IMR-90 (cell line): Measurements from ENCODE around the gene TRIM25. TPM values are rescaled to one million over a fixed set of nuclear protein-coding genes. Genes with fewer than 3 reads are reported as not detected.

Source experiments
- ATAC-seq: fragments of 200-7000 bp; cut with Tn5 transposase; 2 replicates; pipeline ENCODE4 v1.9.1; 2020; ENCODE audit warnings: low read depth, mild to moderate bottlenecking, moderate library complexity
- BruUV-seq: library from RNA; stranded (reverse); fragments of 400-500 nt; replicated peaks from 2 replicates; lab custom pipeline; 2021; lab: Mats Ljungman, UMichigan
- CTCF ChIA-PET: fragments of 300-600 bp; formaldehyde crosslinking; extraction: SDS; loops from one replicate; lab custom pipeline; 2021; ENCODE audit warnings: antibody characterized with exemption; lab: Yijun Ruan, JAX
- POLR2A ChIA-PET: fragments of 300-600 bp; sonication (Branson Sonifier 250); formaldehyde crosslinking; loops from one replicate; lab custom pipeline; 2022; ENCODE audit warnings: antibody characterized with exemption; ENCODE audit not compliant: unreplicated experiment; lab: Charles Lee
- DNase-seq: peaks from one replicate; pipeline ENCODE4 v3.0.0; 2013
- H2AFZ ChIP-seq: replicated peaks from 2 replicates; pipeline ENCODE3; 2013; ENCODE audit warnings: low read length, mild to moderate bottlenecking; ENCODE audit not compliant: poor library complexity
- H2AK5ac ChIP-seq: 2 replicates; pipeline ENCODE4 v1.6.1; 2013; ENCODE audit warnings: low read depth, low read length, inconsistent platforms
- H2AK9ac ChIP-seq: replicated peaks from 2 replicates; pipeline ENCODE3; 2013; ENCODE audit warnings: mild to moderate bottlenecking, low read depth, low read length, moderate library complexity; ENCODE audit not compliant: poor library complexity
- H2BK120ac ChIP-seq: 2 replicates; pipeline ENCODE4 v1.6.1; 2013; ENCODE audit warnings: low read depth, low read length, inconsistent platforms
- H2BK15ac ChIP-seq: 3 replicates; pipeline ENCODE4 v1.6.1; 2013; ENCODE audit warnings: low read depth, low read length, inconsistent platforms
- H2BK20ac ChIP-seq: 2 replicates; pipeline ENCODE4 v1.6.1; 2013; ENCODE audit warnings: low read depth, mild to moderate bottlenecking, inconsistent platforms, low read length, moderate library complexity
- H2BK5ac ChIP-seq: 2 replicates; pipeline ENCODE4 v1.6.1; 2013; ENCODE audit warnings: mild to moderate bottlenecking, low read depth, low read length, inconsistent platforms; ENCODE audit not compliant: poor library complexity, severe bottlenecking
- H3K14ac ChIP-seq: replicated peaks from 2 replicates; pipeline ENCODE4 v1.6.1; 2013; ENCODE audit warnings: low read depth, low read length, inconsistent platforms
- H3K18ac ChIP-seq: 2 replicates; pipeline ENCODE4 v1.6.1; 2013; ENCODE audit warnings: low read depth, low read length, control low read depth
- H3K23ac ChIP-seq: 2 replicates; pipeline ENCODE4 v1.6.1; 2013; ENCODE audit warnings: low read depth, low read length, inconsistent platforms
- H3K27ac ChIP-seq: 2 replicates; pipeline ENCODE4 v1.5.1; 2013; ENCODE audit warnings: mild to moderate bottlenecking, control low read depth, low read length; ENCODE audit not compliant: insufficient read depth
- H3K27me3 ChIP-seq: 2 replicates; pipeline ENCODE4 v1.6.1; 2013; ENCODE audit warnings: low read length; ENCODE audit not compliant: control insufficient read depth, insufficient read depth
- H3K36me3 ChIP-seq: 2 replicates; pipeline ENCODE4 v1.6.1; 2013; ENCODE audit warnings: low read length, mixed read lengths; ENCODE audit not compliant: control insufficient read depth, insufficient read depth
- H3K4ac ChIP-seq: 2 replicates; pipeline ENCODE4 v1.6.1; 2013; ENCODE audit warnings: low read depth, low read length, inconsistent platforms
- H3K4me1 ChIP-seq: 2 replicates; pipeline ENCODE4 v1.6.1; 2013; ENCODE audit warnings: low read length, mixed read lengths; ENCODE audit not compliant: control insufficient read depth, insufficient read depth
- H3K4me2 ChIP-seq: 2 replicates; pipeline ENCODE4 v1.6.1; 2013; ENCODE audit warnings: low read depth, mild to moderate bottlenecking, control low read depth, low read length, moderate library complexity
- H3K4me3 ChIP-seq: 2 replicates; pipeline ENCODE4 v1.5.1; 2013; ENCODE audit warnings: low read depth, mild to moderate bottlenecking, control low read depth, low read length, moderate library complexity; ENCODE audit not compliant: insufficient read depth
- H3K56ac ChIP-seq: 2 replicates; pipeline ENCODE4 v1.6.1; 2013; ENCODE audit warnings: low read length, inconsistent platforms; ENCODE audit not compliant: insufficient read depth; ENCODE audit errors: extremely low read depth
- H3K79me1 ChIP-seq, 2 experiments: 2 replicates each; pipeline ENCODE4 v1.6.1; 2013; ENCODE audit warnings: low read length in 2 of 2, inconsistent platforms in 1 of 2, low read depth in 1 of 2
- H3K9ac ChIP-seq: 2 replicates; pipeline ENCODE4 v1.6.1; 2013; ENCODE audit warnings: low read depth, low read length, control low read depth
- H3K9me1 ChIP-seq: 2 replicates; pipeline ENCODE4 v1.6.1; 2013; ENCODE audit warnings: low read length, inconsistent platforms; ENCODE audit not compliant: insufficient read depth
- H3K9me3 ChIP-seq: 2 replicates; pipeline ENCODE4 v1.6.1; 2013; ENCODE audit warnings: low read length; ENCODE audit not compliant: control insufficient read depth, insufficient read depth
- H4K20me1 ChIP-seq: 2 replicates; pipeline ENCODE4 v1.6.1; 2013; ENCODE audit warnings: low read length, inconsistent platforms; ENCODE audit not compliant: insufficient read depth
- H4K5ac ChIP-seq: 2 replicates; pipeline ENCODE4 v1.6.1; 2013; ENCODE audit warnings: mild to moderate bottlenecking, low read depth, low read length, control low read depth
- H4K8ac ChIP-seq, 2 experiments: 2 replicates each; pipeline ENCODE4 v1.6.1; 2013; ENCODE audit warnings: low read depth in 2 of 2, low read length in 2 of 2, control low read depth in 1 of 2, inconsistent platforms in 1 of 2
- H4K91ac ChIP-seq: 2 replicates; pipeline ENCODE4 v1.6.1; 2013; ENCODE audit warnings: low read depth, low read length, inconsistent platforms; ENCODE audit not compliant: insufficient read depth
- BHLHE40 ChIP-seq: fragments of 150-350 bp; IDR thresholded peaks from 2 replicates; pipeline ENCODE4 v1.6.1; 2016; ENCODE audit warnings: mild to moderate bottlenecking, low read depth, low read length
- CEBPB ChIP-seq: IDR thresholded peaks from 2 replicates; pipeline ENCODE4 v1.6.1; 2012; ENCODE audit warnings: low read depth, low read length, improper control_type of control experiment
- CHD1 ChIP-seq: IDR thresholded peaks from 2 replicates; pipeline ENCODE4 v1.6.1; 2012; ENCODE audit warnings: low read depth, low read length, improper control_type of control experiment
- CTCF ChIP-seq: conservative IDR thresholded peaks from 2 replicates; pipeline ENCODE4 v1.5.1; 2012; ENCODE audit warnings: mild to moderate bottlenecking, low read depth, low read length, improper control_type of control experiment
- FOS ChIP-seq: fragments of 150-350 bp; IDR thresholded peaks from 2 replicates; pipeline ENCODE4 v1.6.1; 2016; ENCODE audit warnings: low read depth, low read length
- MAFK ChIP-seq: IDR thresholded peaks from 2 replicates; pipeline ENCODE4 v1.6.1; 2012; ENCODE audit warnings: low read depth, low read length, improper control_type of control experiment
- MAZ ChIP-seq: IDR thresholded peaks from 2 replicates; pipeline ENCODE4 v1.6.1; 2012; ENCODE audit warnings: low read depth, mild to moderate bottlenecking, low read length, improper control_type of control experiment, moderate library complexity, borderline replicate concordance
- MXI1 ChIP-seq: IDR thresholded peaks from 2 replicates; pipeline ENCODE4 v1.6.1; 2012; ENCODE audit warnings: low read depth, mild to moderate bottlenecking, low read length, moderate library complexity, borderline replicate concordance
- NFE2L2 ChIP-seq: fragments of 150-350 bp; IDR thresholded peaks from 2 replicates; pipeline ENCODE4 v1.6.1; 2016; ENCODE audit warnings: low read depth, mild to moderate bottlenecking, low read length
- POLR2A ChIP-seq: IDR thresholded peaks from 2 replicates; pipeline ENCODE4 v1.6.1; 2012; ENCODE audit warnings: mild to moderate bottlenecking, low read depth, low read length
- RAD21 ChIP-seq: IDR thresholded peaks from 2 replicates; pipeline ENCODE4 v1.6.1; 2012; ENCODE audit warnings: low read length, improper control_type of control experiment
- RCOR1 ChIP-seq: IDR thresholded peaks from 2 replicates; pipeline ENCODE4 v1.6.1; 2012; ENCODE audit warnings: mild to moderate bottlenecking, low read length, improper control_type of control experiment; ENCODE audit not compliant: insufficient replicate concordance
- RFX5 ChIP-seq: IDR thresholded peaks from 2 replicates; pipeline ENCODE4 v1.8.0; 2012; ENCODE audit warnings: low read depth, mild to moderate bottlenecking, low read length, moderate library complexity
- SMC3 ChIP-seq: fragments of 150-350 bp; IDR thresholded peaks from 2 replicates; pipeline ENCODE4 v1.6.1; 2016; ENCODE audit warnings: low read depth, mild to moderate bottlenecking, antibody characterized with exemption, low read length, moderate library complexity
- USF2 ChIP-seq: fragments of 150-350 bp; IDR thresholded peaks from 2 replicates; pipeline ENCODE4 v1.6.1; 2017; ENCODE audit warnings: mild to moderate bottlenecking, antibody characterized with exemption, low read length, low read depth
- WGBS, 2 experiments: methylation state at CpG; one replicate each; pipeline versions ENCODE4 v1.1.5 to v1.1.7; 2013; ENCODE audit warnings: missing lambda C conversion rate in 2 of 2; ENCODE audit not compliant: insufficient read length in 1 of 2; ENCODE audit errors: extremely low coverage in 2 of 2; 5-methylcytosine and 5-hydroxymethylcytosine counted together
- dilution Hi-C: fragments of 300-500 bp; cut with HindIII; formaldehyde crosslinking; loops from one replicate; pipeline ENCODE4 v1.14.3; 2018; ENCODE audit warnings: low sequenced_read_pairs; ENCODE audit not compliant: unreplicated experiment
- in situ Hi-C: fragments of 300-500 bp; cut with MboI; formaldehyde crosslinking; loops from 3 replicates; pipeline ENCODE4 v1.14.3; 2019; ENCODE audit warnings: low sequenced_read_pairs, inconsistent platforms, mixed read lengths
- intact Hi-C: fragments of 100-400 bp; cut with micrococcal nuclease; formaldehyde crosslinking; loops from 2 replicates; pipeline ENCODE4 v1.10.0; 2022
- polyA plus RNA-seq, 3 experiments: library from polyadenylated mRNA; depleted of rRNA; stranded (reverse); fragments of >200 nt; gene quantifications; 2 replicates each; pipeline ENCODE4 v1.2.3, GENCODE V29; 2012; ENCODE audit warnings: low replicate concordance in 1 of 3
- total RNA-seq: library from RNA; depleted of rRNA; stranded (reverse); fragments of >200 nt; gene quantifications from 2 replicates; pipeline ENCODE4 v1.2.3, GENCODE V29; 2012
- TF ChIP-seq, protein P1 (sequence below): fragments of 150-350 bp; IDR thresholded peaks from 2 replicates; pipeline ENCODE4 v1.6.1; 2016; ENCODE audit warnings: low read depth, mild to moderate bottlenecking, low read length, moderate library complexity, borderline replicate concordance

Gene TRIM25
- total and polyA plus RNA-seq, 2 of the 4 experiments (the other 2 are of a cell fraction) = 25.5 to 27.5 TPM

- Histone ChIP-seq H4K20me1 (peaks cover 4% of the 10 kb centered on the region; the same call in 1 of the 2 replicates), H3K36me3 (peaks cover 66% of the 10 kb centered on the region), H4K5ac (no peak overlapping the region), H3K14ac (no peak overlapping the region), H3K4me1 (peaks cover 5% of the 10 kb centered on the region; the same call in 1 of the 2 replicates), H3K23ac (no peak overlapping the region), H2BK120ac (no peak overlapping the region), H2BK20ac (no peak overlapping the region), H3K9me3 (no peaks in the 10 kb centered on the region), H3K18ac (no peak overlapping the region), H3K4me3 (no peak overlapping the region), H4K8ac (no peak overlapping the region), H4K91ac (no peak overlapping the region), H2AFZ (no peak overlapping the region), H2AK5ac (no peak overlapping the region), H3K79me1 (peaks cover 27 to 55% of the 10 kb centered on the region in 2 experiments), H3K27ac (no peak overlapping the region), H2BK15ac (no peak overlapping the region), H3K9ac (no peak overlapping the region), H3K56ac (no peak overlapping the region), H3K27me3 (no peaks in the 10 kb centered on the region), H2AK9ac (no peak overlapping the region), H3K9me1 (peaks cover 20% of the 10 kb centered on the region), H2BK5ac (no peak overlapping the region), H3K4me2 (no peak overlapping the region), H3K4ac (no peak overlapping the region)
- ChIA-PET POLR2A (no interaction called here), CTCF (interaction anchor here (0.7 kb wide), 1 partner anchor 574 kb away, joined by 3 read pairs; no protein-coding TSS in a partner anchor)
- WGBS, 2 experiments = no CpG with 5 or more reads among the region's 5 CpGs
- dilution Hi-C loops = no loop called here
- TF ChIP-seq MAFK (no peak), BHLHE40 (no peak), CEBPB (no peak), RAD21 (no peak), SMC3 (no peak), FOS (no peak), POLR2A (no peak), NFE2L2 (no peak), CHD1 (no peak), CTCF (no peak), RCOR1 (no peak), MXI1 (no peak), RFX5 (no peak), MAZ (no peak), USF2 (no peak)
- TF ChIP-seq, protein P1, sequence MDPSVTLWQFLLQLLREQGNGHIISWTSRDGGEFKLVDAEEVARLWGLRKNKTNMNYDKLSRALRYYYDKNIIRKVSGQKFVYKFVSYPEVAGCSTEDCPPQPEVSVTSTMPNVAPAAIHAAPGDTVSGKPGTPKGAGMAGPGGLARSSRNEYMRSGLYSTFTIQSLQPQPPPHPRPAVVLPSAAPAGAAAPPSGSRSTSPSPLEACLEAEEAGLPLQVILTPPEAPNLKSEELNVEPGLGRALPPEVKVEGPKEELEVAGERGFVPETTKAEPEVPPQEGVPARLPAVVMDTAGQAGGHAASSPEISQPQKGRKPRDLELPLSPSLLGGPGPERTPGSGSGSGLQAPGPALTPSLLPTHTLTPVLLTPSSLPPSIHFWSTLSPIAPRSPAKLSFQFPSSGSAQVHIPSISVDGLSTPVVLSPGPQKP = no peak
- DNase-seq = no peak
- BruUV-seq = no TSS peak
- in situ Hi-C loops = no loop called here
- no peak for ATAC-seq
- intact Hi-C loops = no loop called here
These were observed 10.3 kb downstream of the TRIM25 start for GRCh38 chr17:56903560-56903959.
